ENCODE data around the gene ATF4. TPM values are rescaled to one million over a fixed set of nuclear protein-coding genes. Genes with fewer than 3 reads are reported as not detected.
"Not testable (repeated sequence)": the region's sequence is repeated elsewhere in the genome, so short reads cannot be mapped to it uniquely, and the experiment has no call there.

Gene ATF4
- polyA plus RNA-seq, 4 donors = 289 to 325 (median 312) TPM

- no peak for DNase-seq (ENCODE audit: low read depth in 4 of 4, low spot score in 3 of 4)
These were observed 12.0 kb upstream of the ATF4 start for GRCh38 chr22:39508393-39508792.

GRCh38 chr22:39510529-39511149, 9.7 kb upstream of the ATF4 start:
- no peak for DNase-seq (ENCODE audit: low read depth in 4 of 4, low spot score in 3 of 4)

GRCh38 chr22:39511226-39511625, 9.1 kb upstream of the ATF4 start:
- DNase-seq (ENCODE audit: low read depth in 4 of 4, low spot score in 3 of 4) = no peak

- no peak for DNase-seq (ENCODE audit: low read depth in 4 of 4, low spot score in 3 of 4)
These were observed 8.3 kb upstream of the ATF4 start for GRCh38 chr22:39512026-39512425.

- DNase-seq (ENCODE audit: low read depth in 4 of 4, low spot score in 3 of 4) = no peak
These were observed 6.6 kb upstream of the ATF4 start for GRCh38 chr22:39513791-39514190.

GRCh38 chr22:39514373-39514973, 5.9 kb upstream of the ATF4 start:
- DNase-seq (ENCODE audit: low read depth in 4 of 4, low spot score in 3 of 4) = no peak

- DNase-seq (ENCODE audit: low read depth in 4 of 4, low spot score in 3 of 4) = no peak
These were observed 4.9 kb upstream of the ATF4 start for GRCh38 chr22:39515266-39516050.

GRCh38 chr22:39517470-39517869, 2.9 kb upstream of the ATF4 start:
- no peak for DNase-seq (ENCODE audit: low read depth in 4 of 4, low spot score in 3 of 4)

- DNase-seq (ENCODE audit: low read depth in 4 of 4, low spot score in 3 of 4) = no peak
These were observed 2.1 kb upstream of the ATF4 start for GRCh38 chr22:39518144-39518786.

GRCh38 chr22:39518996-39519680, 1.2 kb upstream of the ATF4 start:
- no peak for DNase-seq (ENCODE audit: low read depth in 4 of 4, low spot score in 3 of 4)

GRCh38 chr22:39519681-39520225, 609 bp upstream of the ATF4 start:
- DNase-seq (ENCODE audit: low read depth in 4 of 4, low spot score in 3 of 4) = peak in 3 of 4 donors; percentile 96 to 98 (median 98)

- DNase-seq (ENCODE audit: low read depth in 4 of 4, low spot score in 3 of 4) = not testable (repeated sequence)
These were observed 934 bp downstream of the ATF4 start for GRCh38 chr22:39521106-39521885.

- DNase-seq (ENCODE audit: low read depth in 4 of 4, low spot score in 3 of 4) = not testable (repeated sequence)
These were observed 1.7 kb downstream of the ATF4 start for GRCh38 chr22:39522091-39522490.

GRCh38 chr22:39522567-39523300, 2.4 kb downstream of the ATF4 start:
- DNase-seq (ENCODE audit: low read depth in 4 of 4, low spot score in 3 of 4) = no peak

GRCh38 chr22:39524089-39524752, 3.9 kb downstream of the ATF4 start:
- no peak for DNase-seq (ENCODE audit: low read depth in 4 of 4, low spot score in 3 of 4)

GRCh38 chr22:39524753-39525657, 4.6 kb downstream of the ATF4 start:
- DNase-seq (ENCODE audit: low read depth in 4 of 4, low spot score in 3 of 4) = no peak

- DNase-seq (ENCODE audit: low read depth in 4 of 4, low spot score in 3 of 4) = no peak
These were observed 5.3 kb downstream of the ATF4 start for GRCh38 chr22:39525658-39525975.

Measured in right renal pelvis (tissue), 4 donors.